GM13977 (cell line): ENCODE results near the gene GABARAPL2.

Experiments
- DNase-seq: peaks from one replicate; pipeline ENCODE4 v3.0.0; 2012; ENCODE audit warnings: low spot score
- in situ Hi-C: fragments of 300-500 bp; cut with MboI; formaldehyde crosslinking; loops from one replicate; pipeline ENCODE4 v1.12.0; 2022; ENCODE audit warnings: low sequenced_read_pairs, low pct_unique_long_range_greater_than_20kb, mixed read lengths, inconsistent platforms; ENCODE audit not compliant: unreplicated experiment
- TF ChIP-seq, protein P1 (sequence below): IDR thresholded peaks from 2 replicates; pipeline ENCODE4 v1.5.1; 2012; ENCODE audit warnings: mild to moderate bottlenecking, control low read depth; ENCODE audit not compliant: insufficient read depth; ENCODE audit errors: extremely low read depth, missing control alignments

GABARAPL2 gene

DNA sequence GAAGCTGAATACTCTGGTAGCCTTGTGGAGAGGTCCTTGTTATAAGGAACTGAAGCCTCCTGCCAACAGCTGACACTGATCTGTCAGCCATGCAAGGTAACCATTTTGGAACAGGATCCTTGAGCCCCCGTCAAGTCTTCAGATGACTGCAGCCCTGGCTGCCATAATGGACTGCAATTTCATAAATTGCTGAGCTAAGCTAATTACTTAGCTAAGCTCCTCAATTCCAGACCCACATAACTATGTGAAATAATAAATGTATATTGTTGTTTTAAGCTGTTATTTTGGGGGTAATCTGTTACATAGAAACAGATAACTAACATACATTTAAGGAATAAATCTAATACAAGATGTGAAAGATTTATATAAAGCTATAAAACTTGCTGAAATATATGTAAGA, 40.3 kb downstream of the GABARAPL2 start:
- no peak for DNase-seq
- in situ Hi-C loops, result no loop called here
- TF ChIP-seq, protein P1, sequence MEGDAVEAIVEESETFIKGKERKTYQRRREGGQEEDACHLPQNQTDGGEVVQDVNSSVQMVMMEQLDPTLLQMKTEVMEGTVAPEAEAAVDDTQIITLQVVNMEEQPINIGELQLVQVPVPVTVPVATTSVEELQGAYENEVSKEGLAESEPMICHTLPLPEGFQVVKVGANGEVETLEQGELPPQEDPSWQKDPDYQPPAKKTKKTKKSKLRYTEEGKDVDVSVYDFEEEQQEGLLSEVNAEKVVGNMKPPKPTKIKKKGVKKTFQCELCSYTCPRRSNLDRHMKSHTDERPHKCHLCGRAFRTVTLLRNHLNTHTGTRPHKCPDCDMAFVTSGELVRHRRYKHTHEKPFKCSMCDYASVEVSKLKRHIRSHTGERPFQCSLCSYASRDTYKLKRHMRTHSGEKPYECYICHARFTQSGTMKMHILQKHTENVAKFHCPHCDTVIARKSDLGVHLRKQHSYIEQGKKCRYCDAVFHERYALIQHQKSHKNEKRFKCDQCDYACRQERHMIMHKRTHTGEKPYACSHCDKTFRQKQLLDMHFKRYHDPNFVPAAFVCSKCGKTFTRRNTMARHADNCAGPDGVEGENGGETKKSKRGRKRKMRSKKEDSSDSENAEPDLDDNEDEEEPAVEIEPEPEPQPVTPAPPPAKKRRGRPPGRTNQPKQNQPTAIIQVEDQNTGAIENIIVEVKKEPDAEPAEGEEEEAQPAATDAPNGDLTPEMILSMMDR, result no peak

- TF ChIP-seq, protein P1, result no peak
- DNase-seq, result no peak
- in situ Hi-C loops, result no loop called here
These were observed 48.1 kb downstream of the GABARAPL2 start for GRCh38 chr16:75614066-75614897.

DNA sequence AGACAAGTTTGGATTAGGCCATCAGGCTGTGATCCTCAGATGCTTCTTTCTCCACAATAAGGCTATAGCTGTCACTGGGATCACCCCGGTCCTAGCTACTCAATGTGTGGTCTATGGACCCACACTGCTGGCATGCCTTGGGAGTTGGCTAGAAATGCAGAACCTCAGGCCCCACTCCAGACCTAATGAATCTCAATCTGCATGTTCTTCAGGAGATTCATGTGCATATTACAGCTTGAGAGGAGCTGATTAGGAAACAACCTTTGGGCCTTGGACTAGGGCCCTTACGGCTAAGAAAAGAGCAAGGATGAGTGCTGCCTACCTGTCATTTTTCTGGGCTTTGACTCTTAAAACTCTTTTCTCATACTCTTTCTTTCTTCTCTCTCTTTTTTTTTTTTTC, 49.4 kb downstream of the GABARAPL2 start:
- TF ChIP-seq, protein P1, result no peak
- in situ Hi-C loops, result no loop called here
- DNase-seq, result no peak

DNA sequence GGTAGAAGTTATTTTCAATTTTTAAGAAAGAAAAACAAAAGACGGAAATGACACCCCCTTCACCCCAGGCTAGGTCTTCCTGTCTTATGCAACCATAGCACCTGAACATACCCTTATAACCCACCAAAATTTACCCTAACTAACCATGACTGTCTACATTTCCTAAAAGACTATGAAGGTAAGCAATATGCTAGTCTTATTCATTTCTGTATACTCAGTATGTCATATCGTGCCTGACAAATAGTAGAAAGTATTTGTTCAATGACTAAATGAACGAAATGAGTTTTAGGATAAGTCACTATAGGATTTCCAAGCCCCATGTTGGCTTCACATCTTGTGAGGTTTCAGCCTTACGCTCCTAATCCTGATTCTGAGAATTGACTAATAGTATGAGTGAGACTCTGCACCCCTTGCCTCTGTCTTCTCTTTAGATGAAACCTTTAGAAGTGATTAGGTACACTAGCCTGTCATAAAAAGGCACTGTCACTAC, 50.4 kb downstream of the GABARAPL2 start:
- TF ChIP-seq, protein P1, result no peak
- DNase-seq, result peak; percentile 12
- in situ Hi-C loops, result no loop called here

GRCh38 chr16:75617121-75617520, 50.9 kb downstream of the GABARAPL2 start:
- in situ Hi-C loops, result no loop called here
- TF ChIP-seq, protein P1, result no peak
- no peak for DNase-seq

DNA sequence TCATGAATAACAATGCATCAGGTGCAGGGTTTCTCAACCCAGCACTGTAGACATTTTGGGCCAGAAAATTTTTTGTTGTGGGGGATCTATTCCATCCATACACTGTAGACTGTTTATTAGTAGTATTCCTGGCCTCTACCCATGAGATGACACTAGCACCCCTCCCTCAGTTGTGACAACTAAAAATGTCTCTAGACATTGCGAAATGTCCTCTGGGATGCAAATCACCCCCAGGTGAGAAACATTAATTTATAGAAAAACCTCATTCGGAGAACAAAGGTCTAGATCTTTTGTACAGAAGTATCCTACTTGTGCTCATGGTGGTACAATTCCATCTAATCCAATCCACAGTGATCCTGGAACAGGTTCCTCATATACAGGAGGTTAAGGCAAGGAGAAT, 52.6 kb downstream of the GABARAPL2 start:
- no peak for DNase-seq
- TF ChIP-seq, protein P1, result no peak
- in situ Hi-C loops, result no loop called here
